Measurements from ENCODE around the gene PCYOX1L.

DNA sequence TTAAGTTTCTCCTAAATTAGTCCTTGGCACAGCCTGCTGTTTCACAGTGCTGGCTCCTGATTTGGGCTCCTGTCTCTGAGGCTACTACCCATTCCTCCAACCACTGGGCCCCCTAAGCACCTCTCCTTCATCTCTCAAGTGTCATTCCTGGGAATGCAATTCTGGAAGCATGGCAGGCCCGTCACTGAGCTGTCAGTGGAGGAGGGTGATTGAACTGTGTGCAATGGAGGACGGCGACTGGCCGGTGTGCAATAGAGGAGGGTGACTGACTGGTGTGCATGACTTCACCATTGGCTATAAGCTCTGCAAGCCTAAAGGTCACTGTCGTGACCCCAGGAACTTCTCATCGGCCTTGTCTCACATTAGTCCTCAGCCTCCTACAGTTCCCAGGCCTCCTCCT is 33.7 kb downstream of the PCYOX1L start:
- TF ChIP-seq, protein P1, sequence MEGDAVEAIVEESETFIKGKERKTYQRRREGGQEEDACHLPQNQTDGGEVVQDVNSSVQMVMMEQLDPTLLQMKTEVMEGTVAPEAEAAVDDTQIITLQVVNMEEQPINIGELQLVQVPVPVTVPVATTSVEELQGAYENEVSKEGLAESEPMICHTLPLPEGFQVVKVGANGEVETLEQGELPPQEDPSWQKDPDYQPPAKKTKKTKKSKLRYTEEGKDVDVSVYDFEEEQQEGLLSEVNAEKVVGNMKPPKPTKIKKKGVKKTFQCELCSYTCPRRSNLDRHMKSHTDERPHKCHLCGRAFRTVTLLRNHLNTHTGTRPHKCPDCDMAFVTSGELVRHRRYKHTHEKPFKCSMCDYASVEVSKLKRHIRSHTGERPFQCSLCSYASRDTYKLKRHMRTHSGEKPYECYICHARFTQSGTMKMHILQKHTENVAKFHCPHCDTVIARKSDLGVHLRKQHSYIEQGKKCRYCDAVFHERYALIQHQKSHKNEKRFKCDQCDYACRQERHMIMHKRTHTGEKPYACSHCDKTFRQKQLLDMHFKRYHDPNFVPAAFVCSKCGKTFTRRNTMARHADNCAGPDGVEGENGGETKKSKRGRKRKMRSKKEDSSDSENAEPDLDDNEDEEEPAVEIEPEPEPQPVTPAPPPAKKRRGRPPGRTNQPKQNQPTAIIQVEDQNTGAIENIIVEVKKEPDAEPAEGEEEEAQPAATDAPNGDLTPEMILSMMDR (IDR thresholded peaks at IDR 0.05; ENCODE audit: low read depth, low read length) = no peak
- TF ChIP-seq EZH2phosphoT487 (IDR thresholded peaks at IDR 0.05; ENCODE audit: low read depth) = no peak
